Nephron progenitor cell (in vitro differentiated cells): ENCODE data around the gene TESPA1.
A peak's percentile ranks its signal among the peaks of the same experiment; 100 is the strongest.

Experiments used
- DNase-seq: peaks from one replicate; pipeline ENCODE4 v3.0.0; 2021
- H3K27ac Mint-ChIP-seq: 2 replicates; pipeline ENCODE4 v1.8.0; 2021; ENCODE audit warnings: mild to moderate bottlenecking, moderate library complexity, mixed read lengths
- H3K27me3 Mint-ChIP-seq: 2 replicates; pipeline ENCODE4 v1.8.0; 2021; ENCODE audit warnings: mild to moderate bottlenecking, low read depth, mixed read lengths; ENCODE audit not compliant: poor library complexity
- H3K36me3 Mint-ChIP-seq: 2 replicates; pipeline ENCODE4 v1.8.0; 2021; ENCODE audit warnings: low read depth, mixed read lengths
- H3K4me1 Mint-ChIP-seq: 2 replicates; pipeline ENCODE4 v1.8.0; 2021; ENCODE audit warnings: mixed read lengths
- H3K4me3 Mint-ChIP-seq: 2 replicates; pipeline ENCODE4 v1.8.0; 2021; ENCODE audit warnings: mild to moderate bottlenecking, moderate library complexity, mixed read lengths
- H3K9me3 Mint-ChIP-seq: 2 replicates; pipeline ENCODE4 v1.8.0; 2021; ENCODE audit warnings: mild to moderate bottlenecking, moderate library complexity, mixed read lengths
- TF ChIP-seq, protein P1 (sequence below): fragments of 200-600 bp; sonication (generic); IDR thresholded peaks from 2 replicates; pipeline ENCODE4 v1.5.0; 2021; ENCODE audit warnings: antibody characterized with exemption

TESPA1 gene

DNA sequence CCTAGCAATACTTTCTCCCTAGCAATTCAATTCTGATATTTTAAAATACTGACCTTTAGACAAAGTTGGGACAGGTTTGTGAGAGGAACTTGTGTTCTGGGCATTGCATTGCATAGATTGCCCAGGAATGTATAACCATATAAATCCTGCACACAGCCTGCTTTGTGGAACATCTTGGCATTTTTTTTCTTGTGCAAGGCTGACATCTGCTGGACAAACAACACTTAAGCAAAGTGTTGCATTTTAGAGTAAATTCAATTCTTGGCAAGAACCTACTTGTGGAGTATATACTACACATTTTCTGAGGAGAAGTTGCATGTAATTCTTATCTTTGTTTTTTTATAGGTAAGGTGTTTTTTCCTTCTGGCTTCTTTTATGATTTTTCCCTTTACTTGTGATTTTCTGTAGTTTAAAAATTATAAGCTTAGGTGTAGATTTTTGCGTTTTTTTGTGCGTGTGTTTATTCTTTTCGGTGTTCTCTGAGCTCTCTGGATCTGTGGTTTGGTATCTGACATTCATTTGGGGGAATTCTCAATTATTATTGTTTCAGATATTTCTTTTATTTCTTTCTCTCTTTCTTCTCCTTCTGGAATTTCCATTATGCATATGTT lies 26.4 kb downstream of the TESPA1 start:
- TF ChIP-seq, protein P1, sequence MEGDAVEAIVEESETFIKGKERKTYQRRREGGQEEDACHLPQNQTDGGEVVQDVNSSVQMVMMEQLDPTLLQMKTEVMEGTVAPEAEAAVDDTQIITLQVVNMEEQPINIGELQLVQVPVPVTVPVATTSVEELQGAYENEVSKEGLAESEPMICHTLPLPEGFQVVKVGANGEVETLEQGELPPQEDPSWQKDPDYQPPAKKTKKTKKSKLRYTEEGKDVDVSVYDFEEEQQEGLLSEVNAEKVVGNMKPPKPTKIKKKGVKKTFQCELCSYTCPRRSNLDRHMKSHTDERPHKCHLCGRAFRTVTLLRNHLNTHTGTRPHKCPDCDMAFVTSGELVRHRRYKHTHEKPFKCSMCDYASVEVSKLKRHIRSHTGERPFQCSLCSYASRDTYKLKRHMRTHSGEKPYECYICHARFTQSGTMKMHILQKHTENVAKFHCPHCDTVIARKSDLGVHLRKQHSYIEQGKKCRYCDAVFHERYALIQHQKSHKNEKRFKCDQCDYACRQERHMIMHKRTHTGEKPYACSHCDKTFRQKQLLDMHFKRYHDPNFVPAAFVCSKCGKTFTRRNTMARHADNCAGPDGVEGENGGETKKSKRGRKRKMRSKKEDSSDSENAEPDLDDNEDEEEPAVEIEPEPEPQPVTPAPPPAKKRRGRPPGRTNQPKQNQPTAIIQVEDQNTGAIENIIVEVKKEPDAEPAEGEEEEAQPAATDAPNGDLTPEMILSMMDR, result peak; percentile 74
- Mint-ChIP-seq H3K36me3 (no peaks in the 10 kb centered on the region), H3K9me3 (peaks cover 2% of the 10 kb centered on the region), H3K27me3 (peaks cover 8% of the 10 kb centered on the region), H3K4me1 (peaks cover 9% of the 10 kb centered on the region), H3K27ac (no peak overlapping the region), H3K4me3 (no peak overlapping the region)
- DNase-seq, result peak; percentile 55

GRCh38 chr12:54956818-54957641 lies 27.5 kb downstream of the TESPA1 start:
- Mint-ChIP-seq H3K4me3 (no peak overlapping the region), H3K9me3 (peaks cover 7% of the 10 kb centered on the region), H3K4me1 (peaks cover 9% of the 10 kb centered on the region), H3K36me3 (no peaks in the 10 kb centered on the region), H3K27me3 (peaks cover 8% of the 10 kb centered on the region), H3K27ac (no peak overlapping the region)
- TF ChIP-seq, protein P1, result no peak
- no peak for DNase-seq

DNA sequence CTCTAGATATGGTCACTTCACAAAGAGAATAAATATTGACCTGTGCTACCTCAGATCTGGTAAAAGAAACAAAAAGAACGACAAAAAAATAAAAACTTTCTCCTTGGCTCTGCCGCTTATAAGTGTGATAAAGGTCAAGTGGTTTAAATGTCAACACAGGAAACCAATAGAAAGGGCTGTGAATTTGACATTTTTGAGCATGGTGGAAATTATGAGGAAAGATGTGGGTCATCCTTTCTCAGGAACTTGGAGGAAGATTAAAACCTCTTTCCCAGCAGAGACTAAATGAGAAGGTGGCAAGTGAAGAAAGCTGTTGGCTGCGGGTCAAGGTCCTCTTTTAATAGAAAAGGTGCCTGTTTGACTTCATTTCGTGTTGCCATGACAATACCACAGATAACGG lies 28.2 kb downstream of the TESPA1 start:
- Mint-ChIP-seq H3K9me3 (peaks cover 10% of the 10 kb centered on the region), H3K27ac (no peak overlapping the region), H3K36me3 (no peaks in the 10 kb centered on the region), H3K4me1 (peaks cover 9% of the 10 kb centered on the region), H3K27me3 (peaks cover 4% of the 10 kb centered on the region), H3K4me3 (no peak overlapping the region)
- TF ChIP-seq, protein P1, result no peak
- no peak for DNase-seq

DNA sequence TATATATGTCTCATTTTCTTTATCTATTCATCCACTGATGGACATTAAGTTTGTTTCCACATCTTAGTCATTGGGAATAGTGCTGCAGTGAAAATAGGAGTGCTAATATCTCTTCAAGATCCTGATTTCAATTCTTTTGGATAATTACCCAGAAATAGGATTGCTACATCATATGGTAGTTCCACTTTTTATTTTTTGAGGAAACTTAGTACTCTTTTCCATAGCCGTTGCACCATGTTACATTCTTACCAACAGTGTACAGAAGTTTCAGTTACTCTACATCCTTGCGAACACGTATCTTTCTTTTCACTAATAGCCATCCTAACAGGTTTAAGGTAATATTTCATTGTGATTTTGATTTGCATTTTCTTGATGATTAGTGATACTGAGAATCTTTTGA lies 29.8 kb downstream of the TESPA1 start:
- Mint-ChIP-seq H3K36me3 (no peaks in the 10 kb centered on the region), H3K27ac (no peak overlapping the region), H3K4me1 (peaks cover 9% of the 10 kb centered on the region), H3K27me3 (no peaks in the 10 kb centered on the region), H3K4me3 (no peak overlapping the region), H3K9me3 (peaks cover 15% of the 10 kb centered on the region)
- TF ChIP-seq, protein P1, result no peak
- no peak for DNase-seq

DNA sequence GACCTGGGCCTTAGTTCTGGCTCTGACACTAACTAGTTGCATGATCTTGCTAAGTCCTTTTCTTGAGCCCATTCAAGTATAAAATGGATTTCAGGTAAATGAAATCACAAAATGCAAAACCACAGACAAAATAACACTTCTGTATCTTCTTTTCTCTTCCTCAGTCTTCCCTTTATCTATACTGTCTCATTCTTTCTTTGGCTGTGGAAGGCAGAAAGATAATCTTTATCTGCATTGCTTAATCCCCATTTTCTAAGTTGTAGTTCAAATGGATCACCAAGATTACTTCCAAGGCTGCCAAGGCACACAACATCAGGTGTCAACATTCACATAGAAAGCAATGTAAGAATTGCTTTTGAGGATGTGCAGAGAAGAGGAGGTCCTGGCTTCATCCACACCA lies 30.3 kb downstream of the TESPA1 start:
- TF ChIP-seq, protein P1, result no peak
- no peaks in the 10 kb centered on the region for H3K27me3 Mint-ChIP-seq
- H3K27ac Mint-ChIP-seq, result no peak overlapping the region
- no peak overlapping the region for H3K4me3 Mint-ChIP-seq
- H3K9me3 Mint-ChIP-seq, result peaks cover 15% of the 10 kb centered on the region
- peaks cover 5% of the 10 kb centered on the region for H3K4me1 Mint-ChIP-seq
- DNase-seq, result no peak
- H3K36me3 Mint-ChIP-seq, result no peaks in the 10 kb centered on the region
